Measurements from ENCODE around the gene NRG2.

GRCh38 chr5:139864716-139865483 is 178.2 kb downstream of the NRG2 start:
- TF ChIP-seq EZH2 (IDR thresholded peaks at IDR 0.05) (no peak), POLR2AphosphoS5 (IDR thresholded peaks at IDR 0.05; ENCODE audit: borderline replicate concordance, low read depth, low read length) (no peak), FOXP2 (optimal IDR thresholded peaks at IDR 0.05; ENCODE audit: control extremely low read depth, extremely low read length, insufficient read depth) (no peak)

Data from SK-N-MC (cell line).